GM20000 (cell line): ENCODE results near the gene SH3RF2.
"Not testable (repeated sequence)": the region's sequence is repeated elsewhere in the genome, so short reads cannot be mapped to it uniquely, and the experiment has no call there.

Source experiments
- DNase-seq: peaks from one replicate; pipeline ENCODE4 v3.0.0; 2012; ENCODE audit warnings: low spot score
- TF ChIP-seq, protein P1 (sequence below): IDR thresholded peaks from 2 replicates; pipeline ENCODE4 v1.5.1; 2012; ENCODE audit warnings: mild to moderate bottlenecking, control low read depth; ENCODE audit errors: extremely low read depth, missing control alignments

The SH3RF2 gene

GRCh38 chr5:145949474-145949873 lies 13.1 kb downstream of the SH3RF2 start:
- no peak for DNase-seq
- TF ChIP-seq, protein P1, sequence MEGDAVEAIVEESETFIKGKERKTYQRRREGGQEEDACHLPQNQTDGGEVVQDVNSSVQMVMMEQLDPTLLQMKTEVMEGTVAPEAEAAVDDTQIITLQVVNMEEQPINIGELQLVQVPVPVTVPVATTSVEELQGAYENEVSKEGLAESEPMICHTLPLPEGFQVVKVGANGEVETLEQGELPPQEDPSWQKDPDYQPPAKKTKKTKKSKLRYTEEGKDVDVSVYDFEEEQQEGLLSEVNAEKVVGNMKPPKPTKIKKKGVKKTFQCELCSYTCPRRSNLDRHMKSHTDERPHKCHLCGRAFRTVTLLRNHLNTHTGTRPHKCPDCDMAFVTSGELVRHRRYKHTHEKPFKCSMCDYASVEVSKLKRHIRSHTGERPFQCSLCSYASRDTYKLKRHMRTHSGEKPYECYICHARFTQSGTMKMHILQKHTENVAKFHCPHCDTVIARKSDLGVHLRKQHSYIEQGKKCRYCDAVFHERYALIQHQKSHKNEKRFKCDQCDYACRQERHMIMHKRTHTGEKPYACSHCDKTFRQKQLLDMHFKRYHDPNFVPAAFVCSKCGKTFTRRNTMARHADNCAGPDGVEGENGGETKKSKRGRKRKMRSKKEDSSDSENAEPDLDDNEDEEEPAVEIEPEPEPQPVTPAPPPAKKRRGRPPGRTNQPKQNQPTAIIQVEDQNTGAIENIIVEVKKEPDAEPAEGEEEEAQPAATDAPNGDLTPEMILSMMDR: no peak

- TF ChIP-seq, protein P1: no peak
- no peak for DNase-seq
Measured at GRCh38 chr5:145951071-145951470, 14.7 kb downstream of the SH3RF2 start.

GRCh38 chr5:145953202-145953601 lies 16.8 kb downstream of the SH3RF2 start:
- DNase-seq: no peak
- TF ChIP-seq, protein P1: no peak

DNA sequence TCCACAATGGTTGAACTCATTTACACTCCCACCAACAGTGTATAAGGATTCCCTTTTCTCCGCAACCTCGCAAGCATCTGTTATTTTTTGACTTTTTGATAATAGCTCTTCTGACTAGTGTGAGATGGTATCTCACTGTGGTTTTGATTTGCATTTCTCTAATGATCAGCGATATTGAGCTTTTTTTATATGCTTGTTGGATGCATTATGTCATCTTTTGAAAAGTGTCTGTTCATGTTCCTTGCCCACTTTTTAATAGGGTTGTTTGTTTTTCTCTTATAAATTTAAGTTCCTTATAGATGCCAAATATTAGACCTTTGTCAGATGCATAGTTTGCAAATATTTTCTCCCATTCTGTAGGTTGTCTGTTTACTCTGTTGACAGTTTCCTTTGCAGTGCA lies 17.8 kb downstream of the SH3RF2 start:
- not testable (repeated sequence) for DNase-seq

GRCh38 chr5:145957388-145957787 lies 21.0 kb downstream of the SH3RF2 start:
- DNase-seq: no peak
- TF ChIP-seq, protein P1: no peak

DNA sequence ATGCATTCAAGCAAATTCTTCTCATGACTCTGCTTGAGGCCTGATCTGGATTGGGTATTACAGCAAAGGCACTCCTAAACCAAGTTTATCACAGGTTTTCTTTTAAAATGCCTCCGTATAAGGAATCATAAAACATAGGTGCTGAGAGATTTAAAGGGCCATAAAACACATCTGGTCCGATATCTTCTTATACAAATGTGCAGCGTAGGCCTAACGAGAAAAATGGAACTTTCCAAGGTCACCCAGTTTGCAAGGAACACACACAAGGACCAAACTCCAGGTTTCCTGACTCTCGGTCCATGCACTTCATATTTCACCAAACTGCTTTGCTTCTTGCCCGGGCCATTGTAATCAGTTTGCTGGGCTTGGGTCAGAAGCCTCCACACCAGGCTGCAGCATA lies 22.1 kb downstream of the SH3RF2 start:
- TF ChIP-seq, protein P1: no peak

GRCh38 chr5:145960166-145960565 lies 23.8 kb downstream of the SH3RF2 start:
- no peak for DNase-seq
- TF ChIP-seq, protein P1: no peak

More for the DNA sequence above, 22.1 kb downstream of the SH3RF2 start:
- DNase-seq: no peak

- DNase-seq: no peak
- TF ChIP-seq, protein P1: no peak
Measured at GRCh38 chr5:145960848-145961600, 24.6 kb downstream of the SH3RF2 start.
